SW 1271 (cell line): ENCODE results near the gene OPN1MW2.
"Not testable (repeated sequence)": the region's sequence is repeated elsewhere in the genome, so short reads cannot be mapped to it uniquely, and the experiment has no call there.

Source experiments
- DNase-seq, 2 experiments: peaks; one replicate each; lab custom pipeline; 2025; lab: John Stamatoyannopoulos, UW

OPN1MW2 gene

GRCh38 chrX:154219456-154219855, at the start of gene OPN1MW2:
TSS of gene OPN1MW2 (plus strand) at chrX:154219756. CDS start at chrX:154219816, 60 bp downstream.
- DNase-seq = not testable (repeated sequence)

- not testable (repeated sequence) for DNase-seq
Observed at GRCh38 chrX:154172535-154172943, 47.0 kb upstream of the OPN1MW2 start.

GRCh38 chrX:154174356-154174755, 45.2 kb upstream of the OPN1MW2 start:
- not testable (repeated sequence) for DNase-seq

GRCh38 chrX:154182296-154182695, 37.3 kb upstream of the OPN1MW2 start, which contains the start of gene OPN1MW:
TSS of gene OPN1MW (plus strand) at chrX:154182596. CDS start at chrX:154182678, 82 bp downstream.
- DNase-seq = not testable (repeated sequence)

GRCh38 chrX:154183794-154184193, 35.8 kb upstream of the OPN1MW2 start:
- DNase-seq = not testable (repeated sequence)

- DNase-seq = not testable (repeated sequence)
Observed at GRCh38 chrX:154192846-154193245, 26.7 kb upstream of the OPN1MW2 start.

- DNase-seq = not testable (repeated sequence)
Observed at GRCh38 chrX:154194316-154194715, 25.2 kb upstream of the OPN1MW2 start.

- DNase-seq = not testable (repeated sequence)
Observed at GRCh38 chrX:154196466-154196865, 23.1 kb upstream of the OPN1MW2 start.

GRCh38 chrX:154209670-154210418, 9.7 kb upstream of the OPN1MW2 start:
- DNase-seq = not testable (repeated sequence)

GRCh38 chrX:154211057-154211456, 8.5 kb upstream of the OPN1MW2 start:
- not testable (repeated sequence) for DNase-seq

GRCh38 chrX:154211499-154211898, 8.1 kb upstream of the OPN1MW2 start:
- DNase-seq = not testable (repeated sequence)

- not testable (repeated sequence) for DNase-seq
Observed at GRCh38 chrX:154225292-154225691, 5.7 kb downstream of the OPN1MW2 start.

- DNase-seq = not testable (repeated sequence)
Observed at GRCh38 chrX:154226706-154227105, 7.2 kb downstream of the OPN1MW2 start.

- not testable (repeated sequence) for DNase-seq
Observed at GRCh38 chrX:154231443-154231842, 11.9 kb downstream of the OPN1MW2 start.

- DNase-seq = not testable (repeated sequence)
Observed at GRCh38 chrX:154233620-154234019, 14.1 kb downstream of the OPN1MW2 start.

GRCh38 chrX:154238939-154239559, 19.5 kb downstream of the OPN1MW2 start:
- not testable (repeated sequence) for DNase-seq

- DNase-seq = not testable (repeated sequence)
Observed at GRCh38 chrX:154239982-154240503, 20.5 kb downstream of the OPN1MW2 start.

- DNase-seq = not testable (repeated sequence)
Observed at GRCh38 chrX:154247377-154248045, 28.0 kb downstream of the OPN1MW2 start.

- not testable (repeated sequence) for DNase-seq
Observed at GRCh38 chrX:154248076-154248475, 28.5 kb downstream of the OPN1MW2 start.

GRCh38 chrX:154257282-154257681, 37.7 kb downstream of the OPN1MW2 start, which contains the start of gene OPN1MW3:
TSS of gene OPN1MW3 (plus strand) at chrX:154257582. CDS start at chrX:154257620, 38 bp downstream.
- not testable (repeated sequence) for DNase-seq

- not testable (repeated sequence) for DNase-seq
Observed at GRCh38 chrX:154258711-154259110, 39.2 kb downstream of the OPN1MW2 start.

- not testable (repeated sequence) for DNase-seq
Observed at GRCh38 chrX:154263072-154263471, 43.5 kb downstream of the OPN1MW2 start.
